HG03097 (cell line): Measurements from ENCODE around the gene CPNE7.
"Not testable (repeated sequence)": the region's sequence is repeated elsewhere in the genome, so short reads cannot be mapped to it uniquely, and the experiment has no call there.

Experiments used
- ATAC-seq: cut with Tn5 transposase; IDR thresholded peaks from one replicate; pipeline ENCODE4 v1.9.1; 2021; ENCODE audit not compliant: unreplicated experiment, low FRiP score

Gene CPNE7

GRCh38 chr16:89620406-89620841, 44.9 kb downstream of the CPNE7 start:
- no peak for ATAC-seq

GRCh38 chr16:89621136-89621697, 45.7 kb downstream of the CPNE7 start:
- no peak for ATAC-seq

GRCh38 chr16:89621698-89622409, 46.3 kb downstream of the CPNE7 start:
- ATAC-seq = no peak

GRCh38 chr16:89623511-89624261, 48.1 kb downstream of the CPNE7 start:
- no peak for ATAC-seq

- ATAC-seq = no peak
Observed at GRCh38 chr16:89624777-89625761, 49.5 kb downstream of the CPNE7 start.

GRCh38 chr16:89629827-89630610, 54.5 kb downstream of the CPNE7 start:
- no peak for ATAC-seq

- no peak for ATAC-seq
Observed at GRCh38 chr16:89633064-89633631, 57.6 kb downstream of the CPNE7 start.

- not testable (repeated sequence) for ATAC-seq
Observed at GRCh38 chr16:89634463-89635385, 59.2 kb downstream of the CPNE7 start.

- ATAC-seq = no peak
Observed at GRCh38 chr16:89636663-89637062, 61.1 kb downstream of the CPNE7 start.

GRCh38 chr16:89637379-89637778, 61.8 kb downstream of the CPNE7 start:
- no peak for ATAC-seq

GRCh38 chr16:89638455-89638854, 62.9 kb downstream of the CPNE7 start:
- ATAC-seq = no peak

- no peak for ATAC-seq
Observed at GRCh38 chr16:89639385-89639784, 63.8 kb downstream of the CPNE7 start.

GRCh38 chr16:89641458-89642119, 66.0 kb downstream of the CPNE7 start:
- ATAC-seq = no peak

GRCh38 chr16:89642574-89642973, 67.0 kb downstream of the CPNE7 start:
- ATAC-seq = no peak

- no peak for ATAC-seq
Observed at GRCh38 chr16:89643769-89644300, 68.3 kb downstream of the CPNE7 start.

- no peak for ATAC-seq
Observed at GRCh38 chr16:89645122-89645521, 69.6 kb downstream of the CPNE7 start.

- ATAC-seq = no peak
Observed at GRCh38 chr16:89646270-89646669, 70.7 kb downstream of the CPNE7 start.
